Measurements from ENCODE around the gene TNPO3. TPM values are rescaled to one million over a fixed set of nuclear protein-coding genes. Genes with fewer than 3 reads are reported as not detected.

TNPO3 gene
- total RNA-seq, 1 donor from 2014 or later, result 96.2 TPM

- Mint-ChIP-seq H3K9me3 (no peaks in the 10 kb centered on the region), H3K27ac (no peak overlapping the region), H3K4me1 (no peaks in the 10 kb centered on the region), H3K36me3 (peaks cover 52% of the 10 kb centered on the region), H3K4me3 (no peak overlapping the region), H3K27me3 (ENCODE audit: insufficient read depth, low read depth) (no peaks in the 10 kb centered on the region)
- H3K79me2 ChIP-seq (ENCODE audit: low read depth), result no peaks in the 10 kb centered on the region
- no peak overlapping the region for H3K4me2 ChIP-seq
- H3F3A ChIP-seq (ENCODE audit: low read depth), result no peaks in the 10 kb centered on the region
- no peaks in the 10 kb centered on the region for H3K27me3 ChIP-seq
- H3K9ac ChIP-seq, result no peak overlapping the region
- H3K9me3 ChIP-seq (ENCODE audit: low read depth), result no peaks in the 10 kb centered on the region
- H3K4me3 ChIP-seq, result no peak overlapping the region
- TF ChIP-seq CTCF (IDR thresholded peaks at IDR 0.05) (no peak), EZH2phosphoT487 (IDR thresholded peaks at IDR 0.05) (no peak), EZH2 (IDR thresholded peaks at IDR 0.05) (no peak)
- H4K20me1 ChIP-seq (ENCODE audit: low read depth), result no peaks in the 10 kb centered on the region
- H2AFZ ChIP-seq (replicated peaks), result no peak overlapping the region
- peaks cover 16% of the 10 kb centered on the region for H3K36me3 ChIP-seq
- H3K4me1 ChIP-seq, result no peaks in the 10 kb centered on the region
- no peak overlapping the region for H3K27ac ChIP-seq
- DNase-seq (ENCODE audit: low spot score), result no peak
Measured at GRCh38 chr7:128961030-128961659, 93.8 kb downstream of the TNPO3 start.

GRCh38 chr7:128959296-128959695, 95.6 kb downstream of the TNPO3 start:
- H3K27ac ChIP-seq, result no peak overlapping the region
- H3K4me1 Mint-ChIP-seq, result no peaks in the 10 kb centered on the region
- TF ChIP-seq EZH2 (IDR thresholded peaks at IDR 0.05) (no peak), EZH2phosphoT487 (IDR thresholded peaks at IDR 0.05) (no peak), CTCF (IDR thresholded peaks at IDR 0.05) (no peak)
- no peaks in the 10 kb centered on the region for H3F3A ChIP-seq (ENCODE audit: low read depth)
- H3K4me2 ChIP-seq, result no peak overlapping the region
- H3K9me3 Mint-ChIP-seq, result no peaks in the 10 kb centered on the region
- H3K27ac Mint-ChIP-seq, result no peak overlapping the region
- H3K27me3 ChIP-seq, result no peaks in the 10 kb centered on the region
- H3K9me3 ChIP-seq (ENCODE audit: low read depth), result no peaks in the 10 kb centered on the region
- H3K4me3 ChIP-seq, result no peak overlapping the region
- no peak overlapping the region for H3K9ac ChIP-seq
- DNase-seq (ENCODE audit: low spot score), result no peak
- H3K79me2 ChIP-seq (ENCODE audit: low read depth), result no peaks in the 10 kb centered on the region
- no peaks in the 10 kb centered on the region for H4K20me1 ChIP-seq (ENCODE audit: low read depth)
- H3K4me1 ChIP-seq, result no peaks in the 10 kb centered on the region
- H2AFZ ChIP-seq (replicated peaks), result no peak overlapping the region
- no peaks in the 10 kb centered on the region for H3K36me3 ChIP-seq
- H3K27me3 Mint-ChIP-seq (ENCODE audit: insufficient read depth, low read depth), result no peaks in the 10 kb centered on the region
- H3K4me3 Mint-ChIP-seq, result no peak overlapping the region
- peaks cover 42% of the 10 kb centered on the region for H3K36me3 Mint-ChIP-seq

GRCh38 chr7:128955981-128956380, 98.9 kb downstream of the TNPO3 start:
- Histone ChIP-seq H3K27me3 (no peaks in the 10 kb centered on the region), H3K4me3 (no peak overlapping the region), H2AFZ (replicated peaks) (no peak overlapping the region), H3K27ac (no peak overlapping the region), H3K4me2 (no peak overlapping the region), H3K4me1 (no peaks in the 10 kb centered on the region), H3F3A (ENCODE audit: low read depth) (peaks cover 4% of the 10 kb centered on the region), H3K36me3 (no peaks in the 10 kb centered on the region), H3K79me2 (ENCODE audit: low read depth) (no peaks in the 10 kb centered on the region), H4K20me1 (ENCODE audit: low read depth) (no peaks in the 10 kb centered on the region), H3K9me3 (ENCODE audit: low read depth) (no peaks in the 10 kb centered on the region), H3K9ac (no peak overlapping the region)
- Mint-ChIP-seq H3K4me1 (no peaks in the 10 kb centered on the region), H3K4me3 (no peak overlapping the region), H3K27me3 (ENCODE audit: insufficient read depth, low read depth) (no peaks in the 10 kb centered on the region), H3K9me3 (no peaks in the 10 kb centered on the region), H3K27ac (no peak overlapping the region), H3K36me3 (peaks cover 44% of the 10 kb centered on the region)
- TF ChIP-seq CTCF (IDR thresholded peaks at IDR 0.05) (no peak), EZH2 (IDR thresholded peaks at IDR 0.05) (no peak), EZH2phosphoT487 (IDR thresholded peaks at IDR 0.05) (no peak)
- no peak for DNase-seq (ENCODE audit: low spot score)

Measured in neural progenitor cell (in vitro differentiated cells).